Umbilical cord (tissue), 2 donors: ENCODE results near the gene WDR90. TPM values are rescaled to one million over a fixed set of nuclear protein-coding genes. Genes with fewer than 3 reads are reported as not detected.
"Not testable (repeated sequence)": the region's sequence is repeated elsewhere in the genome, so short reads cannot be mapped to it uniquely, and the experiment has no call there.

Experiments used
- DNase-seq: peaks from one replicate; pipeline ENCODE4 v3.0.0-alpha.2; 2015; ENCODE audit warnings: low spot score
- total RNA-seq: library from RNA; depleted of rRNA; stranded (reverse); fragments of >200 nt; gene quantifications from one replicate; pipeline ENCODE4 v1.2.3, GENCODE V29; 2014; ENCODE audit warnings: low replicate concordance; ENCODE audit not compliant: insufficient read depth

The WDR90 gene
- total RNA-seq, 1 donor from 2014 or later, result 30.8 TPM

- DNase-seq, result no peak
Observed at GRCh38 chr16:706189-707061, 57.3 kb downstream of the WDR90 start.

DNA sequence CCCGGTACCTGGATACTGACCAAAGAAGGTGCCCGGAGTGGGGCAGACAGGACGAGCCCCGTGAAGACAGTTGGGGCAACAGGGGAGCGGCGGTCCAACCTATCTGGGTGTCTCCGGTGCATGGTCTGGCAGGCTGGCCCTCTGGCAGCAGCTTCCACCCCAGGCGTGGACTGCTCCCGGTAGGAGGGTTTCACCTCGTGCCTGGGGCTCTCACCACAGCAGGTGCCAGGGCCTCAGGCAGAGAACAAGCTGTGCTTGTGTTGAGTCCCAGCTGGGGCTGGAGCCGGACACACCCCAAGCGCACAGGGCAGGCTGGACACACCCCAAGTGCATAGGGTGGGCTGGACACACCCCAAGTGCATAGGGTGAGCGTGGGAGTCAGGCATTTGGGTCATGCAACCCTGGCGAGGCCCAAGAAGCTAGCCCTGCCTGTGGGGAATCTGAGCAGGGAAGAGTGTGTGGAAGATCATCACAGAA, 57.9 kb downstream of the WDR90 start:
- DNase-seq, result no peak

DNA sequence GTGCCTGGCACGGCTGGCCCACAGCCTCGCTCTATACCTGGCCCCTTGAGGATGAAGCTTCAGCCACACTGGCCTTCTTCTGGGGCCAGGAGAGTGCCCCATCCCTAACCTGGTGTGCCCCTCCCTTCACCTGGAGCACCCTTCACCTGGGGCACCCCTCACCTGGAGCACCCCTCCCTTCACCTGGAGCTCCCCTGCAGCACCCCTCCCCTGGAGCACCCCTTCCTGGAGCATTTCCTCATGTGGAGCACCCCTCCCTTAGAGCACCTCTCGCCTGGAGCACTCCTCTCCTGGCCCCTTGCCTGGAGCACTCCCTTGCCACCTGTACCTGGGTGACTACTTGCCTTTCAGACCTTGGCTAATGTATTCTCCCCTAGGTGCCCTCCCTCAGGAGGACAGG, 58.9 kb downstream of the WDR90 start:
- DNase-seq, result no peak

- DNase-seq, result no peak
Observed at GRCh38 chr16:708959-709358, 59.8 kb downstream of the WDR90 start.

DNA sequence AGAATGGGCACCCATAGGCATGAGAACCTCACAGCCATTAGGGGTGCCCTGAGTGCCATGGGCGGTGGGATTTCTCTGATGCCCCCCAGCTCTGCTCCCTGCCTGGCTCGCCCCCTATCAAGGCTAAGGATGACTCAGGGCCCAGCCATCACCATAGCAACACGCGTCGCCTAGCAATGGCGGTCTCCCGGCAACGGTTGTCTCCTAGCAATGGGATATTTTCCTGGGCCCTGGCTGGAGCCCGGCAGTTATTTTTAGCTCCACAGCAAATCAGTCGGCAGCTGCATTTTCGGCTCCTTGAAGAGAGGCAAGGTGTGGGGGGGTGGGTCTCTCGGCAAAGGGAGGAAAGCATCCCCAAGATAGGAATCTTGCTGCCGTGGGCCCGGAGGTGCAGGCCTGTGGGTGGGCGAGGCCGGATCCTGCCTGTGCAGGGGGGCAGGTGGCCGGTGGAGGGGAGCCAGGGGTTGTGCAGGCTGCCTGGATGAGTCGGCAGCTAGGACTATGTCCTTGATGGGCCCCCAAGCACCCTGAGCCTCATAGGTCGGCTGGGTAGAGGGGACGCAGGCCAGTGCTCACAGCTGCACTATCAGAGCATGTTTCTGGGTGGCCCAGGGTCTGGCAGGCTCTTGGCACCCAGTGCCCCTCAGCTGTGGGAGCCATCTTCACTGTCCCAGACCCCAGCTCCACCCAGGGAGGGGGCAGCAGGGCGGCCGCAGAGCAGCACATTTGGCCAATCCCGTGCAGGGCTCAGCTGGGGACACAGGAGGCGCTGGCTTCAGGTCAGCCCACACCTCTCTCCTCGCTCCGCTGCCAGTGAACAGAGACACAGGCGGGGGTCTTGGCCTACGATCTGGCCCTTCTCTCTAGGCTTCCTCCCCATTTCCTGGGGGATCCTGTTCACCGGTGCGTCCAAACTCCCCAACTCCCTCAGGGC, 60.7 kb downstream of the WDR90 start:
- peak; percentile 63 for DNase-seq

GRCh38 chr16:710500-711075, 61.4 kb downstream of the WDR90 start:
- DNase-seq, result no peak

DNA sequence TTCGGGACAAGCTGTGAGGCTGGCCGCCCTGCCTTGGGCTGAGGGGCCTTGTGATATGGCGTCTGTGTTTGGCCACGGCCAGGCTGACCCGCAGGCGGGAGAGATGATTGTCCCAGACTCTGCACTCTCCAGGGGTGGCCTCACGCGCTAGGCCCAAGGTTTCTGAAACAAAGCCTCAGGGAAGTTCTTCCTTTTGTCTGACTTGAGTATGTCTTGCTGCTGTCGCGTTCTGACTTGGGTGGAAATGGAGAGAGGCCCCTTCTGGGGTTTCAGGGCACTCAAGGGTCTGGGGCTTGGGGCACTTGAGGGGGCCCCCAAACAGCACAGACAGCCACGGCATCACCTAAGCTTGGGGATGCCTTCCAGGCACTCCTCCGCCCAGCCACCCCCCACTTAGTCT, 61.9 kb downstream of the WDR90 start:
- no peak for DNase-seq

DNA sequence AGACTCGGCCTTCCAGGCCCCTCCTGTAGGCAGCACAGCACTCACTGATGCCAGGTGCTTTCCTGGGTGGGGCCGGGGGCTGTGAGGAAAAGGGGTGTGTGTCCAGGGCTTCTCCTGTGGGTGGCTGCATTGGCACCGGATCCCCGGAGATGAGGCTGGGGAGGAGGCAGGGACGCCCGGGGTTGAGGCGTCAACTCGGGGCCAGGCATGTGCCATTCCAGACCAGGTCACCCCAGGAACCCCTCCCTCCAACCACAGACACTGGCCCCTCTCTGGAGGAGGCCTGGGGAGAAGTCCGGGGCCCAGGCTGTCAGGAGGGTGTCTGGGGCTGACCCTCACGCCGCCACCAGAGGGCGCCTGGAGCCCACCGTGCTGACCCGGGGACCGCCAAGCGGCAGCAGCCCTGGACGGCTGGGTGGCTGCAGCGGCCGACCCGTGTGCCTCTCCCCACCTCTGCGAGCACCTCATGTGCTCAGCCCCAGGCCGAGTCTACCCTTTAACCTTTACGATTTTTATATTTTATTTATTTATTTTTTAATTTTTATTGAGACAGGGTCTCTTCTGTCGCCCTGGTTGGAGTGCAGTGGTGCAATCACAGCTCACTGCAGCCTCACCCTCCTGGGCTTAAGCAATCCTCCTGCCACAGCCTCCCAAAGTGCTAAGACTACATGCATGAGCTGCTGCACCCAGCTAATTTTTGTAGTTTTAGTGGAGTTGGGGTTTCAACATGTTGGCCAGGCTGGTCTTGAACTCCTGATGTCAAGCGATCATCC, 62.6 kb downstream of the WDR90 start:
- DNase-seq, result peak; percentile 54

DNA sequence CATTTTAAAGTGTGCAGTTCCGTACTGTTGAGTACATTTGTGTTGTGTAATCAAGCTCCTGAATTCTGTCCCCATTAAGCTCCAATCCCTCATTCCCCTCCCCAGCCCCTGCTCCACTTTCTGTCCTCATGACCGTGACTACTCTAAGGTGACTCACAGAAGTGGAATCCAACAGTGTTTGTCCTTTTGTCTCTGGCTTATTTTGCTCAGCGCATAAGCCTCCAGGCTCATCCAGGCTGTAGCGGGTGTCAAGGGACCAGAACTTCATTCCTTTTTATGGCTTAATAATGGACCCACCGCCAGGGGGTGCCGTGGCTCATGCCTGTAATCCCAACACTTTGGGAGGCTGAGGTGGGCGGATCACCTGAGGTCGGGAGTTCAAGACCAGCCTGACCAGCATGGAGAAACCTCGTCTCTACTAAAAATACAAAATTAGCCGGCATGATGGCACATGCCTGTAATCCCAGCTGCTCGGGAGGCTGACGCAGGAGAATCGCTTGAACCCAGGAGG, 63.6 kb downstream of the WDR90 start:
- DNase-seq, result not testable (repeated sequence)

- DNase-seq, result no peak
Observed at GRCh38 chr16:714079-714478, 64.9 kb downstream of the WDR90 start.

DNA sequence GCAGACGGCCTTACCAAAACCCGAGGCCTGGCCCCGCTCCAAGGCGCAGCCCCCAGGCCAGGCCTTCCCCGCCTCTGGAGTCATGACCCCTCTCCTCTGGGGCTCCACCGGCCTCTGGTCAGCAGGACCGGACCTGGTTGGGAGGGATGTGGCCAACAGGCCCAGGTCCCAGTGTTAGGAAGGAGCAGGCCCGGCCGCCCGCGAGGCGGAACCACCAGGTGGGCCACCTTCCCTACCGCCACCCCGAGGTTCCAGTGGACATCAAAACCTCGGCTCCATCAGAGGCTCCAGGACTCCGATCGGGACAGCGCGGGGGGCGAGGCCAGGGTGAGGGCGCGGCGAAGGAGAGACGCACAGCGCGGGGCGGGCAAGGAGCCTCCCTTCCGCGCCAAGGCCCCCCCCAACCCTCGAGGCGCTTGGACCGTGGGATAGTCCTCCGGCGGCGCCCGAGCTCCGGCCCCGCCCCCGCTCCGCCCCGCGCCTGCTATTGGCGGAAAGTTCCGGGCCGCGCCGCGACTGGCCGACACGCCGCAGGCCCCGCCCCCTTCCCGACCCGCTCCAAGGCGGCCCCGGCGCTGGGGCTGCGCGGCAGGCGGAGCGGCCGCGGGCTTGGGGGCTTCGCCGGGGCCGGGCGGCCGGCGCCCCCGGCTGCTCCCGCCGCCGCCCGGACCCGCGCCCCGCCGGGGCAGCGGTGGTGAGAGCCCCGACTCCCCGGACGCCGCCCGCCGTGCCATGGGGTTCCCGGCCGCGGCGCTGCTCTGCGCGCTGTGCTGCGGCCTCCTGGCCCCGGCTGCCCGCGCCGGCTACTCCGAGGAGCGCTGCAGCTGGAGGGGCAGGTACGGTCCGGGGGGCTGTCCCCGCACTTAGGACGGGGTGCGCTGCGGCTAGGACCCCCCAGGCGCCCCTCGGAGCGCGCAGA, 65.7 kb downstream of the WDR90 start, which contains the start of gene METRN:
TSS of gene METRN (plus strand) at position 561 of the 919 bp plus-strand sequence. CDS start at position 733, 172 bp downstream.
- peak; percentile 85 for DNase-seq

DNA sequence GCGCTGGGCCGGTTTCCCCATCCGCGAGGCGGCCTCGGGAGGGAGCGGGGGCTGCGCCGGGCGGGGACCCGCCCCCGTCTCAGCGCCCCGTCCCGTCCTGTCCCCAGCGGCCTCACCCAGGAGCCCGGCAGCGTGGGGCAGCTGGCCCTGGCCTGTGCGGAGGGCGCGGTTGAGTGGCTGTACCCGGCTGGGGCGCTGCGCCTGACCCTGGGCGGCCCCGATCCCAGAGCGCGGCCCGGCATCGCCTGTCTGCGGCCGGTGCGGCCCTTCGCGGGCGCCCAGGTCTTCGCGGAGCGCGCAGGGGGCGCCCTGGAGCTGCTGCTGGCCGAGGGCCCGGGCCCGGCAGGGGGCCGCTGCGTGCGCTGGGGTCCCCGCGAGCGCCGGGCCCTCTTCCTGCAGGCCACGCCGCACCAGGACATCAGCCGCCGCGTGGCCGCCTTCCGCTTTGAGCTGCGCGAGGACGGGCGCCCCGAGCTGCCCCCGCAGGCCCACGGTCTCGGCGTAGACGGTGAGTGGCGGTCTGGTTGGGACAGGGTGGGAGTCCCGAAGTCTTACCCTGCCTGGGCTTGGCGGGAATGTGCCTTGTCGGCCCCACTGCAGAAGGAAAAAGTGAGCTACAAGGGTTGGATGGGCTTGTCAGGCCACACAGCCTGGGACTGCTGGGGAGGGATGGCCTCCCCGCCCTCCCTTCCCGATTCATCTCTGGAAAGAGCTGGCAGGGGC, 66.5 kb downstream of the WDR90 start:
- no peak for DNase-seq

DNA sequence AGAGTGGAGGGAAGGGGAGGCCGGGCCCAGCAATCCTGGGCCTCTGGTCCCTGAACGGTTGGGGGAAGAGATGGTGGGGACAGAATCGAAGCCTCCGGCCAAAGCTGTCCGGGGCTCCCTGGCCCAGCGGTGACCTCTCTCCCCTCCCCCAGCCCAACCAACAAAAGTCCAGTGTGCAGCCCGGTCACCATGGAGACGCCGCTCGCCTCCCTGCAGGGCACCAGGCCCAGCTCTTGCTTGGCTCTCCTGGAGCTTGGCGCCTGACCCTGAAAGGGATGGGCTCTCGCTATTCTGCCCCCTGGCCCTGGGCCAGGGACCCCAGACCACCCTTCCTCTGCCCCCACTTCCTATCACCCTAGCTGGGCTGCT, 67.0 kb downstream of the WDR90 start:
- DNase-seq, result no peak

DNA sequence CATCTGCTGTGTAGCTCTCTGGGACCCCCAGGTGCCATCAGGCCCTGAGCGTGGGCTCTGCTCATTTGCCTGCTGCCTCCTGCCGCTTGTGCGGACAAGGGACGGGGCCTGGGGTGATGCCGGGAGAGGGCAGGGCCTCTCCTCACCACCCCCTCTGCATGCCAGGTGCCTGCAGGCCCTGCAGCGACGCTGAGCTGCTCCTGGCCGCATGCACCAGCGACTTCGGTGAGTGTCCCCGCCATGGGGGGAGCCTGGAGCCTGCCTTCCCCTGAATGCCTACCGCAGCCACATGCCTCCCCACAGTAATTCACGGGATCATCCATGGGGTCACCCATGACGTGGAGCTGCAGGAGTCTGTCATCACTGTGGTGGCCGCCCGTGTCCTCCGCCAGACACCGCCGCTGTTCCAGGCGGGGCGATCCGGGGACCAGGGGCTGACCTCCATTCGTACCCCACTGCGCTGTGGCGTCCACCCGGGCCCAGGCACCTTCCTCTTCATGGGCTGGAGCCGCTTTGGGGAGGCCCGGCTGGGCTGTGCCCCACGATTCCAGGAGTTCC, 67.7 kb downstream of the WDR90 start:
- DNase-seq, result no peak
